ENCODE results near the gene SIGLEC14.

- no peak for TF ChIP-seq POLR2AphosphoS5 (IDR thresholded peaks at IDR 0.05; ENCODE audit: low read depth)
- no peak for TF ChIP-seq CTCF (conservative IDR thresholded peaks at IDR 0.05; ENCODE audit: low read depth in 2 of 2)
- TF ChIP-seq EZH2phosphoT487 (IDR thresholded peaks at IDR 0.05; ENCODE audit: unreplicated experiment): no peak
- TF ChIP-seq EZH2 (IDR thresholded peaks at IDR 0.05; ENCODE audit: low read depth, unreplicated experiment): no peak
- no peak for TF ChIP-seq NANOG (IDR thresholded peaks at IDR 0.05; ENCODE audit: borderline replicate concordance)
- no peak for TF ChIP-seq REST (IDR thresholded peaks at IDR 0.05; ENCODE audit: unreplicated experiment)
- no peak for TF ChIP-seq JUNB (IDR thresholded peaks at IDR 0.05; ENCODE audit: unreplicated experiment)
- no peak for TF ChIP-seq ETS1 (IDR thresholded peaks at IDR 0.05)
- no peak for TF ChIP-seq CREB1 (CRISPR knock-in tag; IDR thresholded peaks at IDR 0.05; ENCODE audit: low read depth)
- no peak for TF ChIP-seq STAT1 (IDR thresholded peaks at IDR 0.05; ENCODE audit: unreplicated experiment)
- TF ChIP-seq ZNF462 (CRISPR knock-in tag; IDR thresholded peaks at IDR 0.05): no peak
- TF ChIP-seq ZNF114 (CRISPR knock-in tag; IDR thresholded peaks at IDR 0.05): no peak
- no peak for TF ChIP-seq ZNF331 (CRISPR knock-in tag; IDR thresholded peaks at IDR 0.05; ENCODE audit: low read depth)
These were observed 30.0 kb upstream of the SIGLEC14 start for GRCh38 chr19:51676566-51677083.

Data from GM23338 (cell line).